ES-I3 (cell line): ENCODE data around the gene CEP192.

Experiments used
- H3K36me3 ChIP-seq: 2 replicates; pipeline ENCODE4 v1.6.1; 2013; ENCODE audit warnings: mild to moderate bottlenecking, low read length, control low read depth, moderate library complexity; ENCODE audit not compliant: insufficient read depth
- H3K4me1 ChIP-seq: 2 replicates; pipeline ENCODE4 v1.6.1; 2013; ENCODE audit warnings: mild to moderate bottlenecking, control low read depth, low read length; ENCODE audit not compliant: insufficient read depth
- H3K9ac ChIP-seq: 2 replicates; pipeline ENCODE4 v1.6.1; 2013; ENCODE audit warnings: low read depth, mild to moderate bottlenecking, low read length, moderate library complexity
- H3K9me3 ChIP-seq: 2 replicates; pipeline ENCODE4 v1.6.1; 2013; ENCODE audit warnings: mild to moderate bottlenecking, low read length, moderate library complexity; ENCODE audit not compliant: control insufficient read depth, insufficient read depth

Gene CEP192

GRCh38 chr18:13145636-13146190, 154.6 kb downstream of the CEP192 start:
- no peaks in the 10 kb centered on the region for H3K4me1 ChIP-seq
- no peak overlapping the region for H3K9ac ChIP-seq
- H3K9me3 ChIP-seq = no peaks in the 10 kb centered on the region
- H3K36me3 ChIP-seq = no peaks in the 10 kb centered on the region

GRCh38 chr18:13147130-13147529, 156.0 kb downstream of the CEP192 start:
- Histone ChIP-seq H3K9ac (no peak overlapping the region), H3K4me1 (no peaks in the 10 kb centered on the region), H3K36me3 (no peaks in the 10 kb centered on the region), H3K9me3 (no peaks in the 10 kb centered on the region)

GRCh38 chr18:13151656-13152055, 160.5 kb downstream of the CEP192 start:
- no peaks in the 10 kb centered on the region; the same call in 1 of the 2 replicates for H3K9me3 ChIP-seq
- no peaks in the 10 kb centered on the region for H3K4me1 ChIP-seq
- H3K36me3 ChIP-seq = no peaks in the 10 kb centered on the region
- H3K9ac ChIP-seq = no peak overlapping the region

GRCh38 chr18:13158428-13158827, 167.3 kb downstream of the CEP192 start:
- no peaks in the 10 kb centered on the region for H3K36me3 ChIP-seq
- no peaks in the 10 kb centered on the region for H3K4me1 ChIP-seq
- peaks cover 10% of the 10 kb centered on the region for H3K9me3 ChIP-seq
- H3K9ac ChIP-seq = no peak overlapping the region

- no peak overlapping the region for H3K9ac ChIP-seq
- H3K9me3 ChIP-seq = peaks cover 10% of the 10 kb centered on the region
- no peaks in the 10 kb centered on the region for H3K4me1 ChIP-seq
- H3K36me3 ChIP-seq = no peaks in the 10 kb centered on the region
Measured at GRCh38 chr18:13159579-13159978, 168.4 kb downstream of the CEP192 start.

GRCh38 chr18:13161276-13161899, 170.2 kb downstream of the CEP192 start:
- peaks cover 10% of the 10 kb centered on the region; the same call in 1 of the 2 replicates for H3K9me3 ChIP-seq
- no peaks in the 10 kb centered on the region for H3K36me3 ChIP-seq
- 0 out of 2 replicates have a peak, but pooled peaks cover 5% of the 10 kb centered on the region for H3K4me1 ChIP-seq
- no peak overlapping the region for H3K9ac ChIP-seq

GRCh38 chr18:13163167-13163927, 172.2 kb downstream of the CEP192 start:
- H3K36me3 ChIP-seq = no peaks in the 10 kb centered on the region
- H3K4me1 ChIP-seq = 0 out of 2 replicates have a peak, but pooled peaks cover 5% of the 10 kb centered on the region
- no peaks in the 10 kb centered on the region for H3K9me3 ChIP-seq
- no peak overlapping the region for H3K9ac ChIP-seq

- Histone ChIP-seq H3K4me1 (0 out of 2 replicates have a peak, but pooled peaks cover 5% of the 10 kb centered on the region), H3K9ac (no peak overlapping the region), H3K9me3 (no peaks in the 10 kb centered on the region), H3K36me3 (no peaks in the 10 kb centered on the region)
Measured at GRCh38 chr18:13164406-13164805, 173.2 kb downstream of the CEP192 start.

GRCh38 chr18:13165636-13166423, 174.7 kb downstream of the CEP192 start:
- H3K9me3 ChIP-seq = no peaks in the 10 kb centered on the region
- no peaks in the 10 kb centered on the region for H3K36me3 ChIP-seq
- H3K9ac ChIP-seq = no peak overlapping the region; the same call in 1 of the 2 replicates
- H3K4me1 ChIP-seq = 0 out of 2 replicates have a peak, but pooled peaks cover 5% of the 10 kb centered on the region

- Histone ChIP-seq H3K4me1 (no peaks in the 10 kb centered on the region), H3K9me3 (no peaks in the 10 kb centered on the region), H3K9ac (no peak overlapping the region), H3K36me3 (no peaks in the 10 kb centered on the region)
Measured at GRCh38 chr18:13173578-13174145, 182.5 kb downstream of the CEP192 start.
